Stimulated activated CD8-positive, alpha-beta memory T cell treated with anti-CD3 and anti-CD28 coated beads, Interleukin-15, amount 100 ng/mL, for 4 hours (primary cell): ENCODE measurements around the gene SOX30.

Experiments used
- DNase-seq, 2 donors: peaks; one replicate each; pipeline ENCODE4 v3.0.0-alpha.2; 2020; ENCODE audit warnings: low read depth in 2 of 2

The SOX30 gene

DNA sequence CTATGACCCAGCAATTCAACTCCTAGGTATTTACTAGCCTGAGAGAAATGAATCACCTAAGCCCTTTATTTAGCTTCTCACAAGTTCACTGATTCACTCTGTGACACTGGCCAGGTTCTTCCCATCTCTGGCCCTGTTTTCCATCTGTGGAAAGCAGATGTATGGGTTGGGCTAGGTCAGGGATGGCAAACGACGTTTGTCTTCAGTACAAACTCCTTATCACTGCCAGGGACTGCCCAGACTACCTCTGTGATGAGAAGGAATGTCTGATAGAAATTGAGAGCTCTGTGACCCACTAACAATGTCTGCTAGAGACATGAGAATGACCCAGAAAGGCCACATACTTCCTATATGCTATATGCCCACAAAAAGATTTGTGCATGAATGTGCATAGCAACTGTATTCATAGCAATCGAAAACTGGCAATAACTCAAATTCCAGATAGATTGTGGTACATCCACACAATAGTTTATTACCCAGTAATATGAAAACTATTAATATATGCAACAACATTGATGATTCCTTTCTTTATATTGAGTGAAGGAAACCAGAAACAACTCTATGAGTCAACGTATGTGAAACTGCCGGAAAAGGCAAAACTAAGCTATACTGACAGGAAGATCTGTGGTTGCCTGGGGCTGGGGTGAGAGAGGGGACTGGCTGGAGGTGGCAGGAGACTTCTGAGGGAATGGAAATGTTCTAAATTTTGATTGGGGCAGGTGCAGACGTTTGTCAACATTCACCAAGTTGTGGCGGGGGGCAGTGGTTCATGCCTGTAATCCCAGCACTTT, 44.7 kb downstream of the SOX30 start:
- peak; percentile 42 to 50 for DNase-seq

DNA sequence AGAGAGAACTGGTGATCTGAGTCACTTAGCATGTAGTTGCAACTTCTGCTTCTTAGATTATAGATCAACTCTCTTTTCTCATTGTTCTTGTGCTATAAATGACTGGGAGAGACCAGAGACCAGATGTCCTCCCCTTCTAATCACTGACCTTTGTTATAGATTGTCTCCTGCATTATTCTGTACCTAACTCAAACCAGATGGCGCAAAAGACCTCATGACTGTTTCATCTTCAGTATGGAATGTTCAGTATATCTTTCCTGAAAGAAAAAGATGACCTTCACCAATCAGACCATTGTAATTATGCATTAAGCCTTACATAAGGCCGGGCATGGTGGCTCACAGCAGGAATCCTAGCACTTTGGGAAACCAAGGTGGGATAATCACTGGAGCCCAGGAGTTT, 46.2 kb downstream of the SOX30 start:
- no peak for DNase-seq

DNA sequence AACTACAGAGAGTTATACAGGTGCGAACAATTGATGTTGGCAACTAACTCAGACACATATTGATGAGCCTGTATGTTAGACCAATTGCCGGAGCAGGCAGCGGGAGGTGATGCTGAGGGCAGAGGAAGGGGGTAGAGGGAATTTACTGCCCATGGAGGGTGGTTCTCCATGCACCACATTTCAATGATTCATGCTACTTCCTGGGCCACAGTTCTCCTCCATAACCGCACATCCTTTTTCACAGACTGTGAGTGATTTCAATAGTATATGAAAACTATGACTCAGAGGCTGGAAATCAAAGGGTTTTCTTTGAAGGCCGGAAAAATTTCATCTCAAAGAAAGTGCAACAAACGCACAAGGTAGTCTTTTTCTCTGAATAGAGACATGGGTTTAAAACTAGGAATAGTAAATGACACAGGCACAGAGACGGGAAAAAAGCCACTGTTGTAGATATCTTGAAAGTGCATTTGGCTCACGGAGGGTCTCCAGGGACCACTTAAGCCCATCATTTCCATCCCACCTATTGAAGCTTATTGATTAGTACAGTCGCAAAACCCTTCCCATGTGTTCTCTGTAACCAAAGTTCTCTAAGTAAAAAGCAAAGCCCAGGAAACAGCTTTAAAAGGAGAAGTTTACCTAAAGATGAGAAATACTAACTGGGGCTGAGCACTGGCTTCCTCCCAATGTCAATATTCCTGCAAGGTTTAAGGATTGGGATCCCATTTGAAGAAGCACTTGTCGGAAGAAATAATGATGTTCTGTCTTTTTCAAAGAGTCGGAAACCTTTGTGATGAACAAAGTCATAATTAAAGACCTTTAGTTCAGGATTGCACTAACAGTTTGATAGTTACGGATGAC, 48.7 kb downstream of the SOX30 start:
- DNase-seq, result peak; percentile 29 to 54

DNA sequence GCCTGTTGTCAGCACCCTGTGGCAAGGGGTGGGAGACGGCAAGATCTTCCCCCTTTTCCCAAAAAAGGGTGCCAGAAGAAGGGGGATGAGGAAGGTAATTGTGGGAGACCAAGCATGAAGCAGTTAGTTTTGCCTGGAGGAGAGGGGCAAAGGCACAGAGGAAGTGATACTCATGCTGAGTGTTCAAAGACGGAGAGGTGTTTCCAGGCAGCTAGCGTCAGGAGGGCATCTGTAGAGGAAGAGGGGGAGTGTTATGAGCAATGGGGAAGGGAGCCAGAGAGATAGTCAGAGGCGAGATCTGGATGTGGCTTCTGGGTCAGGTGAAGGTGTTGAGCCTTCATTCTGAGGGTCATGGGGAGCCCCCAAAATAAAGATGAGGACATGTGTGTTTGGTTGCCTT, 49.7 kb downstream of the SOX30 start:
- peak in 1 of 2 donors; percentile 13 for DNase-seq

DNA sequence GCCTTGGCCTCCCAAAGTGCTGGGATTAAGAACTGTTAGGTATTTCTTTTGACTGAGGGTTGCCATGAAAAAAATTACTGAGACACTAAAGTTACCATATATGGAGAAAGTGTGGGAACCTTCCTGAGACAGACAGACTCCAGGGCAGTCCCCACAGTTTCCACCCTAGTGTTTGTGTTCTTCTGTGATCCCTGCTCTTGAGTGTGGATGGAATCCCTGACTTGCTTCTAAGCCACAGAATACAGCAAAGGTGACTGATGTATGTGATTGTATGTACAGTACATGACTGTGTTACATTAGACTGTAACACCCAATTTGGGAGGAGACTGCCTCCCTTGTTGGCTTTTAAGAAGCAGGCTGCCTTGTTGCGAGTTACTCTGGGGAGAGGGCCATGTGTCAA, 52.0 kb downstream of the SOX30 start:
- no peak for DNase-seq

DNA sequence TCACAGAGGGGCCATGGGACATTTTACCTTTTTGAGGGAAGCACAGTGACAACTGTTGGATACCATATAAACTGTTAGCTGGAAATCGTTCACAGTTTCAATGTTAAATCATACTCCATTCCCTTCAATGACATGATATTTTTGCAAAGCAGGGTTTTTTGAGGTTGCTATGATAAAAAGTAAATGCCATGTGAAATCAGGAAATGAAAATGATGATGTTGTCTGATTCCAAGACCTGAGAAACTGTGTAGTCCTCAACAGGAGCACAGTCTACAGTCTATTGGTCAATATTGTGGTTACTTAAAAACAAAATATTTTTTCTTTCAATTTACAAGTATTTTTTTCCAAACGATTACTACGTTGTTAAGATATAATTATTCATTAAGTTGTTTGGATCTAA, 52.7 kb downstream of the SOX30 start:
- no peak for DNase-seq

DNA sequence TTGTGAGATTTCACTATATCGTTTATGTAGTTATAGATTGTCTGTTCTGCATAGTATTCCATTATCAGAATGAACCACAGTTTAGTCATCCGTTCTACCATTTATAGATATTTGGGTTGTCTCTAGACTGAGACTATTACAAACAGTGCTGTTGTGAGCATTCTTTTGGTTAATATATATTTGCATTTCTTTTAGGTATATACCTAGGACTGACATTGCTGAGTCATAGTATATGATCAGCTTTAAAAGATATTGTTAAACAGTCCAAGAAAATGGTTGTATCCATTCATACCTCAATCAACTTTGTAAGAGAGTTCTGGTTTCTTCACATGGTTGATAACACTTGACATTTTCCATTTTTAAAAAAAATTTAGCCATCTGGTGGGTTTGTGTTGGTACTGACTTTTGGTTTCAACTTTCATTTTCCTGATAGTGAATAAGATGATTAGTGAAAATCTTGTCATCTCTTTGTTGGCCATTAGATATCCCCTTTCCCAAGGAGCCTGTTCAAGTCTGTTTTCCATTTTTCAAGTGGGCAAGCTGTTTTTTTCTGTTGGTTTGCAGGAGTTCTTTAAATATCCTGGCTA, 53.8 kb downstream of the SOX30 start:
- DNase-seq, result no peak

DNA sequence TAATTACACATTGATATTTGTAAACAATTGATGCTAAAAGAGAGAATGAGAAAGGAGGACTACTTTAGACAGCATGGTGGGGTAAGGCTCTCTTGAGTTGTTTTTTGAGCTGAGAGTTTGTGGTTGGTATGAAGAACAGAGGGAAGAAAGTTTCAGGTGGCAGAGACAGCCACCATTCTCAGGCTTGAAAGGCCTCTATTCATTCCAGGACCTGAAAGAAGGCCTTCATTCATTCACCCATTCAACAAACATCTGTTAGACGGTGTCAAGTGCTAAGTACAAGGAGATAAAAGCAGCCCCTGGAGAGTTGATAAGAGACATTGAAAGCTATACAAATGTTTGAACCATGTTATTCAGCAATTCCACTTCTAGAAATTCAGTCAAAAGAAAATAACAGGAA, 55.0 kb downstream of the SOX30 start:
- DNase-seq, result no peak

DNA sequence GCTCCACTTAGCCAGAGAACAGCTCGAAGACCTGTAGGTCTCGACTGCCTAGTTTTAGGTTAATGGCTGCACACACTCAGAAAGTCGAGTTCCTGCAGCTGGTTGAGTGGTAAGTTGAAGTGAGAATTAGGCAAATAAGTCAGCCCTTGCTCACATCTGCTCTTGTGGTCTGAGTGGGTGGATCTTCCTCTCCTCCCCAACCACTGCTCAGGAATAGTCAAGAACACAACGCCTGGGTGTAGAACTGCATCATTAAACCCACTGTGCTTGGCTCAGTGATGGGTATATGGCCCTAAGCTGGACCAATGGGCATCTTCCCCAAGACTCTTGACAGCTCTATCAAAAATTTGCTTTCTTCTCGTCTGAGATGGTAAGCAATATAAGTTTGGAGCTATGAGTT, 55.8 kb downstream of the SOX30 start:
- DNase-seq, result no peak

DNA sequence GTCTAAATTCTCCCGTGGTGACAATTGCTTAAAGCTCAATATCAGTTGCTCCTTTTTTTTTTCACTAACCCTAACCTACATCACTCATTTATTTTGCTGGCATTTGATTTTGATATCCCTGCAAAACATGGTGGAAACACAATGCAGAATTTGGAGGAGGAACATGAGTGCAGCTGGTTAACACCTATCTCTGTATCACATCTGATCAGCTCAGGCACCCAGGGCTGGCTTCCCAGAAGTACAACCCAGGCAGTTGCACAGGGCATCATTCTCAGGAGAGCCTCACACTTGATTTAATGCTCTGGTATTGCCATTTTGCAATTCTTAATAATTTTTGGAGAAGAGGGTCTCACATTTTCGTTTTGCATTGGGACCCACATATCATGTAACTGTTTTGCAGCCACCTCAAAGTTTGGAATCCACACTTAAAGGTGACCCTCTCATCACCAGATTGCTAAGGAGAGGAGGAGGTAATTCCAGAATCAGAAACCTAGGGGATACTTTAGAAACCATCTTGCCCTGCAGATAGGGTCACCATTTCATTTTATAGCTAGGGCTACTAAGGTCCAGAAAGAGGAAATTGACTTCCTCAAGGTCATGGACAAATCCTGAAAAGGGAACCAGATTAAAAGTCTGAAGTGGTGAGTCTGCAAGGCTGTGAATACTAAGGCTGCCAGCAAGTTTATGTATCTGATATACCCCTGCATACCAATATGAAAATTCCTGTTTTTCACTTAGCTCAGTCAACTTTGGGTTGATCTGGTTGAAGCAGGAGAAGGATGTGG, 57.4 kb downstream of the SOX30 start:
- no peak for DNase-seq

DNA sequence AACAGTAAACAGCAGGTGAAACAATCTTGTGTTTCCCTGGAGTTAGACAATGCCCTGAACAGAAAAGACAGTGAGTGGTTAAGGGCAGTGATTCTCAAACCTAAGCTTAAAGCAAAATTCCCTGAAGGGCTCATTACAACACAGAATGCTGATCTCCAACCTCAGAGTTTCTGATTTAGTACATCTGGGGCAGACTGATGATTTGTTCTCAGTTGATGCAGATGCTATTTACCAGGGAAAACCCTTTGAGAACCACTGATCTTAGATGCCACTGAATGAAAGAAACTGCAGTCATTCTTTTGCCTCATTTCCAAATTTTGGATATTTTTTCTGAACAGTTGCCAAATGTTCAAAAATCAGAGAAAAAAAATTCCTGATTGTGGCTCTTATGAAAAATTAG, 58.0 kb downstream of the SOX30 start:
- no peak for DNase-seq

DNA sequence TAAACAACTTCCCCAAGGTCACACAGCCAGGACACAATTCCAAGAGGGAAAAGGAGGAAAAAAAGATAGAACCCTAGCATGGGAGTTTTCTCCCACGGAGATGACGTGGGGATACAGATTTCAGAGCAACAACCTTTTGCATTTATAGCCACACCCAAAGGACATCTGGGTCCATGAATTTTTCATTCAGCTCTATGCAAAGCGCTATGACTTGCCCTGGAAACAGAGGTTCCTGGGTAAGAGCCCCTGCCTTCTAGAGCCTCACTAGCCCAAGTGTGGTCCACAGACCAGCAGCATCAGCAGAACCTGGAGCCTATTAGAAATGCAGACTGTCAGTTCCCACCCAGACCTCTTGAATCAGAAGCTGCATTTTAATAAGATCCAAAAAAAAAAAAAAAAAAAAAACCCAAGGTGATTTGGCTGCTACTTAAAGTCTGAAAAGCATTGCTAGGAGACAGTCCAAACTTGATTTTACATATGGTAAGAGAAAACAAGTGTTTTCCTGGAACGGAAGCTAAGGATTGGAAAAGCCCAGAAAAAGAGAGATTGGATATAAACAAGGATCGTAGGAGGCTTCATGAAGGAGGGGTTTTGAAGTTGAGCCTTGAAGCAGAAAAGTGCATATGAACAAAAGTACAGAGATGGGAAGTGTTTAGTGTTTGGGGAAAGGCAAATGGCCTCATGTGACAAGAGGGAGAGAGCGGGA, 59.0 kb downstream of the SOX30 start:
- DNase-seq, result no peak

DNA sequence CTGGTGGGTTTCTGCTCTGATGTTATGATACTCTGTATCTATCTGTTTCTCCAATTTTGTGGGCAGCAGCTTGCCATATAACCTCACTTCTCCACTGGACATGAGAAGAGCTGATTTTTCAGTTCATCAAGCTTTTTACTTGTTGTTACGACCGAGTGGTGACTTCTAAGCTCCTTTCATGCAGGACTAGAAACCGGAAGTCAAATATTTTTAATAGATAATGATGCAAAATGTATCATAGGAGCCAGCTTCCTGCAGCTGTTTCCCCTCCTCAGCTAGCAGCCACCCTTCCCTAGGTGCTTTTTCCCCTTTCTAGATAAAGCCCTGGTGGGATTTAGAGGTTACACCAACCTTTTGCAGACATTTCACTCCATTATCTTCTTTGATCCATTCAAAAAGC, 59.6 kb downstream of the SOX30 start:
- DNase-seq, result no peak

DNA sequence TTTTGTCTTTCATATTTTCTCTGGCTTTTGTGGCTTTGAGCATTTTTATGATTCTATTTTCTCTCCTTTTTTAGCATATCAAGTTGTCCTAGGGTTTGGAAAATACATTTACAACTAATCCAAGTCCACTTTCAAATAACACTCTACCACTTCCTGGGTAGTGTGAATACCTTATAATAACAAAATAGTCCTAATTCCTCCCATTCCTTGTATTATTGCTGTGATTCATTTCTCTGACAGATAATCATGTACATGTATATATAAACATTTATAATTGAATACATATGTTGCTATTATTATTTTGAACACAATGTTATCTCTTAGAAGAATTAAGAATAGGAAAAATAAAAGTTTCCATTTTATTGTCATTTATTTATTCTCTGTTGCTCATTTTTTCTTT, 61.8 kb downstream of the SOX30 start:
- DNase-seq, result no peak

DNA sequence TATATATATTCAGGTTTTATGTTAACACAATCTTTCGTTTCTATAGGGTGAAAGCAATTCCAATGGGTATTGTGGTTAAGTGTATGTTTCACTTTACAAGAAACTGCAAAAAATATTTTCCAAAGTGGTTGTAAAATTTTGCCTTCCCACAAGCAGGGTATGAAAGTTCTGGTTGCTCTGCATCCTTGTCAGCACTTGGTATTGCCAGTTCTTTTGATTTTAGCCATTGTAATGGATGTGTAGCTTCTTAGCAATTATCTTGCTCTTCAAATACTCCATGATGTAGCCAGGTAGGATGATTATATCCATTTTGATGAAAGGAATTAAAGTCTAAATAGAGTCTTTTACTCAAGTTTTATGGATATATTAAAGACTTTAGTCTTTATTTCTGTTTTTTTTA, 67.6 kb downstream of the SOX30 start:
- DNase-seq, result no peak

DNA sequence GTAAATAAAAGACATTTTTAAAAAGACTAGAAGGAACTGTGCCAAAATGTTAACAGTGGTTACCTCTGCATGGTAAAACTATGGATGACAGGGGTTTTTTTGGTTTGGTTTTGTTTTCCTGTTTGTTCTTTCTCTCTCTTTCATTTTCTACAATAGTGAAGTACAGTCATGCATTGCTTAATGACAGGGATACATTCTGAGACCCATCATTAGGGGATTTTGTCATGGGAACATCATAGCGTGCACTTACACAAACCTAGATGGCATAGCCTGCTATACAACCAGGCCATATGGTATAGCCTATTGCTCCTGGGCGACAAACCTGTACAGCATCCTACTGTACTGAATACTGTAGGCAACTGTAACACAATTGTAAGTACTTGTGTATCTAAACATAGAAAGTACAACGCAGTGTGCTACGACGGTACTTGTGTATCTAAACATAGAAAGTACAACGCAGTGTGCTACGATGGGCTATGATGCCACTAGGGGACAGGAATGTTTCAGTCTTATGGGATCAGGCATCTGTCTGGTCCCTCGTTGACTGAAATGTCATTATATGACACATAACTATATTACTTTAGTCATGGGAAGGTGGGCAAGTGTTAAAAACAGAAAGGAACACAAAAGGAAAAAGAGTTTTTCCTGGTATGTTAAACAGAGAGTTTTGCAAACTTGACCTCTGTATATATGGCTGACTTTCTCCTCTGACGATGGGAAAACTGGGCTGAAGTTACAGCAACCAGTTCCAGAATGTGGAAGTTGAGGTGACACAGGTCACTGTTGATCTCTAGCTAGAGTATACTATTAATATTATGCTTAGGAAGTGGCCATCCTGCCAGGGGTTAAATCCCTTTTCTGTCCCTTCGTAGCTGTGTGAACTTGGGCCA, 69.3 kb downstream of the SOX30 start:
- no peak for DNase-seq

DNA sequence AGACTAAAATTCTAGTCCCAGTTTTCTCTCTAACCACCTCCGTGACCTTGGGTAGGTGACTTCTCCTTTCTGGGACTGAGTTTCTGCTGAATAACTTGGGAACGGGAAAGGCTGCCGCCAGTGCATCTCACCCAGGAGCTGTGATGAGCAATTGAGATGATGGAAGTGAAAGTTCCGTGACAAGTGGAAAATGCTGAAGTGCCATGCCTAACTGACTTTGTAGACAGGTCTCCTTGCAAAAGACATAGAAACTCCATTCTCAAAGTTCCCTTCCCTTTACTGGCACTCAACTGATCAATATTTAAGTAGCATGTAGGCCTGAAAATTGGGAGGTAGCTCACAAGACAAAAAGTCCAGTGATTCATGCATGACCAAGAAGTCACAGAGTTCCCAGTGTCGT, 70.3 kb downstream of the SOX30 start:
- no peak for DNase-seq

DNA sequence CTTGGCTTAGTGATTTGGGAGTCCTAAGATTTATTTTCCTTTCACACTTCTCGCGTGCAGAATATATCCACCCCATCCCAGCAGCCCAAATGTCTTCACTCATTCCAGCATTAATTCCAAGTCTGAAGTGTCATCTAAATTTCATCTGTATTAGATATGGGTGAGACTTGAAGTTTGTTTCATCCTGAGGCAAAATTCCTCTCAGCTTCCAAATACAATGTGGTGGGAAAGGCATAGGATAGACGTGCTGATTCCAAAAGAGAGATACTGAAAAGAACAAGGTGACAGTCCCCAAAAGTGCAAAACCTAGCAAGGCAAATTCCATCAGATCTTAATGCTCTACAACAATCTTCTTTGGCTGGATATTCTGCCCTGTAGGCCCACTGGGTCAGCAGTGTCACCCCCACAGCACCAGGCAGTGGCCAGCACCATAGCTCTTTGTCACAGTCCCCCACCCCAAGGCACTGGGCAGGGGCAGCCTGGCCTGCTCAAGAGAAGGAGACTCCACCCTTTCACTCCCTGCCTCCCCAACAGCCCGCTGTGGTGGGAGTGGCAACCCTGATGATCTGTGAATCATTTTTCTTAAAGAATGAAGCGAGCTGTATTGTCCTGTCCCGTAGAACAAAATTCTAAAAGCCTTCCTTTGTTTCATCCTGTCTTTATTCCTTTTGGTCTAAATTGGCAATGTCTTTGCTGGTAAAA, 74.0 kb downstream of the SOX30 start:
- DNase-seq, result no peak

DNA sequence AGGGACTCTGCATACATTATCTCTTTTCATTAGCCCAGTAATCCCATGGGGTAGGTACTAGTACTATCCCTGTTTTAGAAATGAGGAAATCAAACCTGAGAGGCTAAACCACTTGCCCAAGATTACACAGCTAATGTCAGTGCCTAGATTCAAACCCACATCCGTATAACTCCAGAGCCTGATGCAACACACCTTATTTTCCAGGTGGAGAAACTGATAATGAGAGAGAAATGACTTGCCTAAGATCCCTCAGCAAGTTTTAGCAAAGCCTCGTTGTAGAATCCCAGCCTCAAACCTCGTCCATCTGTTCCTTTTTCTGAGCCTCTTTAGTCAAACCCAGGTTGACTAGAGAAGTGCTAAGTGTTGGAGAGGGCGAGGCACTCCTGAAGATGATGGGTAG, 75.6 kb downstream of the SOX30 start:
- no peak for DNase-seq
